ENCODE measurements around the gene TMEM109. TPM values are rescaled to one million over a fixed set of nuclear protein-coding genes. Genes with fewer than 3 reads are reported as not detected.

The TMEM109 gene
- total and polyA plus RNA-seq, 2 of the 8 experiments (the other 6 are each of a cell fraction or from before 2014, with no cell fraction given) = 27.3 to 30.3 TPM

DNA sequence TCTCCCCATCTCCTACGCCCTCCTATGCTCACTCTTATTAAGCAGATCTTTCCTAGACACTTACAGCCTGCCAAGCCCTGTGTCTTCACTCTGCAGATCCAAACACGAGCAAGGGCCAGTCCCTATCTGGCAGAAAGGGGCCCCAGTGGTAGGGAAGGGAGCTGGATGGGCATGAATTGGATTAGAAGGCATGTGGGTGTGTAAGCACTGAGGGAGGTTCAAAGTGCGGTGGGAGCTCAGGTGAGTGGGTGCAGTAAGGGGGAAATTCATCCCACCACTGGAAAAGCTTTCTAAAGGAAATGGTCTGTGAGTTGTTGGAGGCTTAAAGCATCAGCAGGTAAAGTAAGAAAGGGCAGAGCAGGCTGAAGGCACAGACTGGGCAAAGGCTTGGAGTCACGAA lies 15.8 kb downstream of the TMEM109 start:
- H4K20me1 ChIP-seq (replicated peaks in 1 of 2; ENCODE audit: control insufficient read depth in 1 of 2, insufficient read depth in 2 of 2, low read length in 2 of 2) = peaks cover 10 to 12% of the 10 kb centered on the region in 2 experiments
- H2BK120ac ChIP-seq (replicated peaks; ENCODE audit: low read depth, low read length) = no peak overlapping the region
- no peak overlapping the region for H2BK5ac ChIP-seq (ENCODE audit: low read depth, low read length)
- no peak overlapping the region for H3K27ac ChIP-seq (ENCODE audit: low read depth, low read length)
- H3K56ac ChIP-seq (replicated peaks; ENCODE audit: insufficient read length, low read depth, low read length) = no peak overlapping the region
- H3K23ac ChIP-seq (ENCODE audit: insufficient read length) = no peak overlapping the region
- 87% methylated on average over 4 of the region's 4 CpGs; no CpG with 5 or more reads in 1 of the 2 experiments for WGBS, 2 experiments (ENCODE audit: extremely low coverage in 1 of 2, insufficient coverage in 1 of 2, insufficient read length in 1 of 2, insufficient replicate concordance in 2 of 2, low coverage in 1 of 2, low lambda C conversion rate in 2 of 2, missing lambda C conversion rate in 1 of 2)
- no peak overlapping the region for H3K9ac ChIP-seq (replicated peaks in 1 of 4; ENCODE audit: extremely low read depth in 1 of 4, low read depth in 3 of 4, low read length in 3 of 4)
- ChIA-PET CTCF (ENCODE audit: partially characterized antibody) (interaction anchor here (0.5 to 1.1 kb wide), 4 partner anchors 10 to 94 kb away, joined by 3 to 5 read pairs (median 3); no protein-coding TSS in a partner anchor), POLR2A (ENCODE audit: partially characterized antibody) (interaction anchor here (0.7 to 1.7 kb wide), 5 partner anchors 8 to 36 kb away, joined by 3 to 8 read pairs (median 4); no protein-coding TSS in a partner anchor)
- no peak for FAIRE-seq
- peaks cover 10 to 57% (median 24%) of the 10 kb centered on the region in 4 experiments; a peak in 7 of 8 replicates for H3K36me3 ChIP-seq (ENCODE audit: control insufficient read depth in 2 of 4, insufficient read depth in 4 of 4, low read length in 3 of 4)
- no peak overlapping the region for H3K4me2 ChIP-seq (ENCODE audit: insufficient read depth in 1 of 2, low read depth in 2 of 2, low read length in 2 of 2)
- no peaks in the 10 kb centered on the region for H3K9me3 ChIP-seq (ENCODE audit: insufficient read depth in 2 of 2, low read depth in 1 of 2, low read length in 1 of 2)
- peaks cover 8% of the 10 kb centered on the region; the same call in 1 of the 2 replicates for H3K23me2 ChIP-seq (ENCODE audit: low read depth, low read length)
- no peak overlapping the region for H2AK5ac ChIP-seq (ENCODE audit: low read depth, low read length)
- H3K18ac ChIP-seq (ENCODE audit: extremely low read depth, low read length) = no peak overlapping the region
- H4K5ac ChIP-seq (ENCODE audit: insufficient read length, low read depth, low read length) = no peak overlapping the region
- H3K79me2 ChIP-seq (ENCODE audit: control insufficient read depth in 1 of 2, insufficient read depth in 2 of 2, low read length in 2 of 2) = no peaks in the 10 kb centered on the region
- no peak overlapping the region for H3K14ac ChIP-seq (ENCODE audit: insufficient read length)
- H3K79me1 ChIP-seq (ENCODE audit: low read depth, low read length) = peaks cover 11% of the 10 kb centered on the region
- no peak overlapping the region for H2AFZ ChIP-seq (ENCODE audit: low read length)
- no peak overlapping the region for H3K4me3 ChIP-seq (ENCODE audit: extremely low read depth in 1 of 4, insufficient read depth in 2 of 4, low read depth in 3 of 4, low read length in 4 of 4)
- H2BK20ac ChIP-seq (ENCODE audit: low read length) = no peak overlapping the region
- no peak for DNase-seq (ENCODE audit: low read depth in 1 of 2, low spot score in 2 of 2)
- no peak overlapping the region for H4K8ac ChIP-seq (ENCODE audit: extremely low read depth, insufficient read depth, low read length)
- H2BK15ac ChIP-seq (ENCODE audit: low read length) = no peak overlapping the region
- peaks cover 0 to 3% (median 0%) of the 10 kb centered on the region in 4 experiments; a peak in 1 of 7 replicates for H3K27me3 ChIP-seq (replicated peaks in 1 of 4; ENCODE audit: control insufficient read depth in 3 of 4, extremely low read depth in 1 of 4, insufficient read depth in 3 of 4, low read length in 3 of 4)
- H2BK12ac ChIP-seq (ENCODE audit: low read depth, low read length) = no peak overlapping the region
- no peak overlapping the region for H3K4ac ChIP-seq (replicated peaks; ENCODE audit: insufficient read length, low read depth, low read length)
- no peak overlapping the region for H4K91ac ChIP-seq (replicated peaks; ENCODE audit: insufficient read length, low read length)
- H3K4me1 ChIP-seq (replicated peaks in 1 of 4; ENCODE audit: control insufficient read depth in 3 of 4, insufficient read depth in 4 of 4, low read length in 3 of 4) = peaks cover 5 to 8% (median 6%) of the 10 kb centered on the region in 4 experiments; a peak in 5 of 7 replicates
- TF ChIP-seq JUN (IDR thresholded peaks at IDR 0.05; ENCODE audit: low read depth, low read length) (no peak), TBP (IDR thresholded peaks at IDR 0.05; ENCODE audit: low read depth, low read length) (no peak), GTF2F1 (IDR thresholded peaks at IDR 0.05; ENCODE audit: borderline replicate concordance, low read depth, low read length) (no peak), HDAC2 (IDR thresholded peaks at IDR 0.05; ENCODE audit: borderline replicate concordance in 1 of 2, low read depth in 2 of 2, low read length in 2 of 2) (no peak), TEAD4 (IDR thresholded peaks at IDR 0.05; ENCODE audit: low read depth, low read length) (no peak), MAFK (IDR thresholded peaks at IDR 0.05; ENCODE audit: low read depth, low read length) (no peak), CHD1 (IDR thresholded peaks at IDR 0.05; ENCODE audit: low read depth, low read length) (no peak)
- TF ChIP-seq, protein P1, sequence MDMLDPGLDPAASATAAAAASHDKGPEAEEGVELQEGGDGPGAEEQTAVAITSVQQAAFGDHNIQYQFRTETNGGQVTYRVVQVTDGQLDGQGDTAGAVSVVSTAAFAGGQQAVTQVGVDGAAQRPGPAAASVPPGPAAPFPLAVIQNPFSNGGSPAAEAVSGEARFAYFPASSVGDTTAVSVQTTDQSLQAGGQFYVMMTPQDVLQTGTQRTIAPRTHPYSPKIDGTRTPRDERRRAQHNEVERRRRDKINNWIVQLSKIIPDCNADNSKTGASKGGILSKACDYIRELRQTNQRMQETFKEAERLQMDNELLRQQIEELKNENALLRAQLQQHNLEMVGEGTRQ (IDR thresholded peaks at IDR 0.05; ENCODE audit: low read length) = no peak
